Measurements from ENCODE around the gene AQP5. TPM values are rescaled to one million over a fixed set of nuclear protein-coding genes. Genes with fewer than 3 reads are reported as not detected.
"Not testable (repeated sequence)": the region's sequence is repeated elsewhere in the genome, so short reads cannot be mapped to it uniquely, and the experiment has no call there.

The AQP5 gene
- polyA plus RNA-seq, 3 donors from 2014 or later = not detected

DNA sequence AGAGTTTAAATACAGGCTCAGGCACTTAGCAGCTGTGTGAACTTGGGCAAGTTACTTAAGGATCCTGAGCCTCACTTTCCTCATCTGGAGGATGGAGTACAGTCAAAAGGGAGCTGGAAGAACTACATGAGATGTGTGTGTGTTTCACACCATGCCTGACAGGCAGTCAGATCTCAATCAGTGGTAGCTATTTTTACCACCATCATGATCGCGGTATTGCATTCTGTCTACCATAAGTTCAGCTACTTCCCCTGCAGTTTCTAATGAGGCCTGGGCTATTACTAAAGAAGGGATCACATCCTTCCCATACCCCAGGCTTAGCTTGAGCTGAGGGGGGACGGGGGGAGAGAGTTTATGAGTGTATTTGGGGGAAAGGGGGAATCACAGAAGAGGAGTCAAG lies 18.1 kb downstream of the AQP5 start:
- Mint-ChIP-seq H3K4me3 (no peak overlapping the region), H3K9me3 (no peaks in the 10 kb centered on the region), H3K4me1 (no peaks in the 10 kb centered on the region), H3K27ac (no peak overlapping the region), H3K36me3 (peaks cover 0 to 8% (median 0%) of the 10 kb centered on the region in 3 donors), H3K27me3 (ENCODE audit: low read depth in 3 of 3) (no peaks in the 10 kb centered on the region)
- DNase-seq = no peak

DNA sequence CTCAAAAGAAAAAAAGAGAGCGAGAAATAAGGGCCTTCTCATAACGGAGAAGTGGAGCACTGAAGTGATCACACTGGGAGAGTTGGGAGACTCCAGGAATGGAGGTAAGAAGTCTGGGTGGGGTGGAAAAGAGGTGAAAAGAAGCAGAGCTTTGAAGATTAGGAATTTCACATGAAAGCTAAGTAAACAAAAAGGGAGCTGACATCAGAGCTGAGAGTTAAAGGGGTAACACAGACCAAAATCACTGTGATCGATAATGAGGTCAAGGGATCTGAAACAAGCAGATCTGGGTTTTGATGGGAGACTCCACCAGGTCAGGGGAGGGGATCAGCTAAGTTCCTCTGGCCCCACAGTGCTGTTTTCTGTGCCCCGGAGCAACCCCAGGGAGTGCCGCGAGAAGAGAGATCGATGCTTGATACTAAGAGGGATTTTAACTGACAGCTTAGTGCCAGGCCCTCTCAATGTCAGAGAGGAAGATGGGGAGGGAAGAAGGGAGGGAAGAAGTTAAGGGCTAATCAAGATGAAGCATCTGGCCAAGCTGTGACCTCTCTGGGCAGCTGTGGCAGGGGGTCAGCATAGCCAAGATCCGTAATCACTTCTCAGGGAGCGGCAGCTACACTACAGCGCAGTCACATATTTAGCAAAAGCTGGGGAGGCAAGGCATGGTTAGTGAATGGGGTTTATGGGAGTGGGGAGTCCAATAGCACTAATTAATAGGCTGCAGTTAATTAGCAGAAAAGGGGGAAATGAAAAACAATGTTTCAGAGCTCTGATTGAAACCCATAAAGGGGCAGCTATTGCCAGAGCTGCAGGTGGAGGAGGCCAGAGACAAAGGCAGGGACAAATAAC lies 19.1 kb downstream of the AQP5 start:
- DNase-seq = no peak
- Mint-ChIP-seq H3K9me3 (no peaks in the 10 kb centered on the region), H3K36me3 (peaks cover 0 to 10% (median 0%) of the 10 kb centered on the region in 3 donors), H3K27ac (peak overlapping the region in 1 of 6 donors; percentile 46), H3K4me3 (no peak overlapping the region), H3K4me1 (no peaks in the 10 kb centered on the region), H3K27me3 (ENCODE audit: low read depth in 3 of 3) (no peaks in the 10 kb centered on the region)

DNA sequence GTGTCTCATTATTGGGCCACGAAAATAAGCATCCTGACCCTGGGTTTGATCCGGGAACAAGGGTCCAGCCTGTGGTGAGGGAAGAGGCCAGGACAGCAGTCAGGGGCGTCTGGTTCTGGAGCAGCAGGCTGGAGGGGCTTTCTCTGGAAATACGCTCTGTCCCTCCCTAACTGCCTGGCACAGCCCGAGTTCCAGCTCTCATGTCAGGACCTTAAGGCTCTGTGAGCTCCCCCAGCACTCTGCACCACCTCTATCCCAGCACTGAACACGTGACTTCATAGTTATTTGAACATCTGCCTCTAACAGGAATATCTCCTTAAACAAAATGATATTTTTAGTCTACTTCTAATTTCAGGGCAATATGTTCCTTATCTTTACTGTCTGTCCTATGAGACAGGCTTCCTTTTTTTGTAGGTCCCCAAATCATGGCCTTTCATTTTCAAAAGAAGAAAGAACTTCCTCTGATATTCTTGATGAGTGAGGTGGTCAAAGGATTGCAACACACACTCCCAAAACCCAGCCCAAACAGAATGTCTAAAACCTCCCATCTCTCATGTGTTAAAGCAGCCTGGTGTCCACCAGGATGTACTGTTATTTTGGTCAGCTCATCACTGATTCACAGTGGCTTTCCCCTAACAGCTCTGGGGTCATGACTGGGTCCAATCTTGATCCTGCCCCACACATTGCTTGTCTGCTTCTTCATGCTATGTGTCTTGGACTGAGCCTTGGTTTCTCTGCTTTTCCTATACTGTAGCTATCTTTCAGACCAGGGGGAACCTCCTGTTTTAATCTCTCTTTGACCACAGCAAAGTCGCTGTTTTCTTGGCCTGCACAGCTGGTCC lies 20.8 kb downstream of the AQP5 start:
- Mint-ChIP-seq H3K36me3 (peaks cover 3 to 14% (median 4%) of the 10 kb centered on the region in 3 donors), H3K4me1 (no peaks in the 10 kb centered on the region), H3K9me3 (no peaks in the 10 kb centered on the region), H3K4me3 (no peak overlapping the region), H3K27ac (peak overlapping the region in 1 of 6 donors; percentile 64), H3K27me3 (ENCODE audit: low read depth in 3 of 3) (no peaks in the 10 kb centered on the region)
- DNase-seq = no peak

DNA sequence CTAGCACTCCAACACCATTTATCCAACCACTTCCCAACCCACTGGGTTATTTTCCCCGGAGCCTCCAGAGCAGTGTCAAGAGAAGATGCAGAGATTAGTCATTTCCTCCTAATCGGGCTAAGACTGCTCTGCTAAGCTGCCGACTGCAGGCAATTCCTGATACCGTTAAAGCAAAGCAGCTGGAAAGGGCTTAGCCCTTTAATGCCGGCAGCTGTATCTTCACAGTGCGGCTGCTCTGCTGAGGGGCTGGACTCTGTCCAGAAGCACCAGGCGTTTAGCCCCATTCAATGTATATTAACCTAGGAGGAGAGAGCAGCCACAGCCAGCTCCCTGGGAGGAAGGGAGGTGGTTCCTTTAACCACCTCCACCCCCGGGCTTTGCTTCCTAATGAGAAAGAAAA lies 22.2 kb downstream of the AQP5 start:
- no peak for DNase-seq
- Mint-ChIP-seq H3K9me3 (no peaks in the 10 kb centered on the region), H3K4me3 (no peak overlapping the region), H3K27ac (no peak overlapping the region), H3K27me3 (ENCODE audit: low read depth in 3 of 3) (no peaks in the 10 kb centered on the region), H3K4me1 (no peaks in the 10 kb centered on the region), H3K36me3 (peaks cover 3 to 18% (median 7%) of the 10 kb centered on the region in 3 donors)

DNA sequence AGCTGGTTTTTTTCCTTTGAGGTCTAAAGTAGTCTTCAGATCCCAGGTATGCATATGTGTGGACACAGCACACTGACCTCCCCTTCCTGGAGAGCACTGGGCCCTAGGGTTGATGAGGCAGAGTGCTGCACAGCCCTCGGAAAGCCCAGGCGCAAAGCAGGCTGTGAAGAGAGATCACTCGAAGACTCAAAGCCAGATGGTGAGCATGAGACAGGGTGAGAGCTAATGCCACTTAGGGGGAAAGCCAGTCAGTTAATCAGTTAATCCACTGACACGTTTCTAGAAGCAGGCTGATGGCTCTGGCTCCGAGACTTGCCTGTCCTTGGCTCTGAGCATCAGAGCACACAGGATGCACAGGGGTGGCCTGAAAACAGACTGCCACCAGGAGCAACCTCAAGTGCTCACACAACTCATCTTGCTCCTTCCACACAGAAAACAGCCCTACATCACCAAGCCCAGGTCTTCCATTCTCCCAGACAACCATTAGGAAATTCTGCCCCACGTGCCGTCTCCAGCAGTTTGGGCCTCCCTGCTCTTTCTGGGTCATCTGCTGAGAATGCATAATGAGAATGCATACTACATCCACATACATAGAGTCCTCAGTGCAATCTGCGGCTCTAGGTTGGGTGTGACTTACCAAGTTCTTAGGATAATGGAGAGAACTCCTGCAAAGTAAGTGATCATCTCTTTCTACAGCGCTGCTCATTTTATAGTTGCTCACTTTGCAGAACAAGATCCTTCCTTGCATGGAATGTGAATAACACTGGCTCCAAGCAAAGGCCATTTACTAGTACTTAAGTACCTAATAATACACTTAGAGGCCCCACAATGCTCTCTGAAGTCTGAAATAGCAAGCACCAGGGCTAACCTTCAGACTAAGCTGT lies 23.0 kb downstream of the AQP5 start:
- H3K27ac Mint-ChIP-seq = no peak overlapping the region
- no peaks in the 10 kb centered on the region for H3K9me3 Mint-ChIP-seq
- H3K36me3 Mint-ChIP-seq = peaks cover 6 to 19% (median 7%) of the 10 kb centered on the region in 3 donors
- H3K27me3 Mint-ChIP-seq (ENCODE audit: low read depth in 3 of 3) = no peaks in the 10 kb centered on the region
- H3K4me3 Mint-ChIP-seq = no peak overlapping the region
- no peaks in the 10 kb centered on the region for H3K4me1 Mint-ChIP-seq
- DNase-seq = no peak

DNA sequence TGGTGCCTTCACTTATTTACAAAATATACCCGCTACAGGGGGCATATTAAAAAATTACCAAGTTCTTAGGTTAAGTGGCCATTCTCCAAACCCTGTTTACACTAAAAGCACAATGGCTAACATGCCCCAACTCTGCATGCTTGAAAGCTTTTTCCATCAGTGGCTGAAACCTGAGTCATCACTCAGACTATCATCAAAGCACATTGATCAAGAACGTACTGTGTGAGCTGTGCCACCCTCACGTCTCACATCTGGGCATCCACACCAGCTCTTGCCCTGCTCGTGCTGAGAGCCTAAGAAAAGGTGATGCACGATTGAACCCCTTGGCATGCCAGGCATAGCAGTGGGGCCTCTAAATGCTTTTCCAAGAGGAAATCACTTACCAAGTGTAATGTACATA lies 24.3 kb downstream of the AQP5 start:
- no peaks in the 10 kb centered on the region for H3K4me1 Mint-ChIP-seq
- H3K9me3 Mint-ChIP-seq = no peaks in the 10 kb centered on the region
- H3K36me3 Mint-ChIP-seq = peaks cover 7 to 24% (median 9%) of the 10 kb centered on the region in 3 donors
- H3K27me3 Mint-ChIP-seq (ENCODE audit: low read depth in 3 of 3) = no peaks in the 10 kb centered on the region
- H3K4me3 Mint-ChIP-seq = no peak overlapping the region
- H3K27ac Mint-ChIP-seq = no peak overlapping the region
- DNase-seq = no peak

DNA sequence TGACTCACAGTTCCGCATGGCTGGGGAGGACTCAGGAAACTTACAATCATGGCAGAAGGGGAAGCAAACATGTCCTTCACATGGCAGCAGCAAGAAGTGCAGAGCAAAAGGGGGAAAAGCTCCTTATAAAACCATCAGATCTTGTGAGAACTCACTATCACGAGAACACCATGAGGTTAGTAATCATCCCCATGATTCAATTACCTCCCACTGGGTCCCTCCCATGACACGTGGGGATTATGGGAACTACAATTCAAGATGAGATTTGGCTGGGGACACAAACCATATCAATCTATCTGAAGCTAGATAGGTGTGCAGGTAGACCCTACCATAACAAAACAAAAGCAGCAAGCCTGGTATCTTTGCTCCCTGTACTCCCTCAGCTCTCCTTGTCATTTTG lies 24.8 kb downstream of the AQP5 start:
- H3K9me3 Mint-ChIP-seq; H3K27me3 Mint-ChIP-seq (ENCODE audit: low read depth in 3 of 3): not testable (repeated sequence)

DNA sequence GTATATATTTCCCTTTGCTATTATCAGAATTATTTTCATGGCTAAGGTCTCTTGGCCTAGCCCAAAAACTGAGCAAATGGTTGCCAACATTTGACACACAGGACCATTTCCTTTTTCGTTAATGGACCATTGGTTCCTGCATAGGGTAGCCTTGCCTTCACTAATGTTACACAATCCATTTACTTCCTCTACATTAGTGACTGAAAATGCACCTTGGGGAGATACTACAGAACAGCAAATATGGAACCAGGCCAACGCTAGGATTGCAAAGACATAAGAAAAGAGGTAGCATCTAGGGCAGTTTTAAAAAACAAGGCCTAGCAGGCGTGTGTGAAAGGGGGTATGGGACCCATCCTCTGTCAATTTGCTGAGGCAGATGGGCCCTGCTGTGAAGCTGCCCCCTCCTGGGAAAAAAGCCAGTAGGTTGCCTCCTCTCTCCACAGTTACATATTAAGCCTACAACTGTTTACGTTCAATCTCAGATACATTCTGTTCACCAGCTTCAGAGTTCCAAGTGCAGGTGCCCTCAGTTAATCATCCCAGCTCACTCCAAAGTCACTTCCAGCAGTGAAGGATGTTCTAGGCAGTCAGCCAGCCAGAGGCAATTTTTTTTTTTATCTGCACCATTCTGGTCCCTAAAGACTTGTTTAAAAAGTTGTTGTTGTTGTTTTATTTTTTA lies 26.1 kb downstream of the AQP5 start:
- Mint-ChIP-seq H3K27me3 (ENCODE audit: low read depth in 3 of 3) (no peaks in the 10 kb centered on the region), H3K36me3 (peaks cover 8 to 20% (median 9%) of the 10 kb centered on the region in 3 donors), H3K9me3 (no peaks in the 10 kb centered on the region), H3K27ac (peak overlapping the region in 1 of 6 donors; percentile 8), H3K4me3 (no peak overlapping the region), H3K4me1 (no peaks in the 10 kb centered on the region)
- no peak for DNase-seq

More for the DNA sequence above, 24.8 kb downstream of the AQP5 start:
- not testable (repeated sequence) for DNase-seq, H3K4me1 Mint-ChIP-seq, H3K4me3 Mint-ChIP-seq, H3K27ac Mint-ChIP-seq
- peaks cover 7 to 24% (median 9%) of the 10 kb centered on the region in 3 donors for H3K36me3 Mint-ChIP-seq

DNA sequence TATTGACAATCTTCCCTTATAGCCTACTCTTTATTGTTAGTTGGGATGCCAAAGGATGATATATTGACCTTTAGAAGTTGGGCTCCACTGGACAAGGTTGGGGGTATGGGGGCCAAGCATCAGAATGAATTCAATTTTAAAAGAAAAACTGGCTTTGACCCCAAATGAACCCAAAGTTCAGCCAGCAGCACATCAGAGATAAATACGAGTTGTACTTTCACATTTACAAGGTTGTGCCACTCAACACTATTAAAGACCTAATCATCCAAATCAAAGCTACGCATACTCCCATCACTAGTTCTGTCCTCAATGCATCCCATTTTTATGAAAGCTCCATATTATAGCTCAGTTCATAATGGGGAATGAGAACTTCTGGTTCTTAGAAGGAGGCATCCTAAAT lies 27.7 kb downstream of the AQP5 start:
- not testable (repeated sequence) for H3K9me3 Mint-ChIP-seq; H3K4me3 Mint-ChIP-seq; H3K27me3 Mint-ChIP-seq (ENCODE audit: low read depth in 3 of 3); H3K4me1 Mint-ChIP-seq; DNase-seq; H3K27ac Mint-ChIP-seq
- peaks cover 15 to 31% (median 19%) of the 10 kb centered on the region in 3 donors for H3K36me3 Mint-ChIP-seq

DNA sequence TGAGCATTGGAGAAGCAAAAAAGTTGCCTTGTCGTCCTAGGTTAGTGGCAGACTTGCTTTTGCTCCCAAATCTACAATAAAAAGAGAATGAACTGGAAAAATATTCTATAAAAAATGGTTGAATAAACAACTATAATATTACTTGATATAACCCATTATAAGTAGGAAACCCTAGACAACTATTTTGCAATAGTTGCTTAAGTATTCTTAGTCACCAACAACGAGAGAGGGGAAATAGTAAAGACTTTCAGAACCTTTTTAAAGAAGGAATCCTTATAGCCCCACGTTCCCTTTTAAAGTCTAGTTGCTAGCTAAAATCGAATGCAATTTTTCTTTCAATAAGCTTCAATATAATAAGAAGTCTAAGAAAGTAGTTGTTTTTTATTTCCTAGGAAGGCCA lies 28.6 kb downstream of the AQP5 start:
- Mint-ChIP-seq H3K4me3 (no peak overlapping the region), H3K27ac (no peak overlapping the region), H3K9me3 (no peaks in the 10 kb centered on the region), H3K4me1 (no peaks in the 10 kb centered on the region), H3K27me3 (ENCODE audit: low read depth in 3 of 3) (no peaks in the 10 kb centered on the region), H3K36me3 (peaks cover 15 to 34% (median 23%) of the 10 kb centered on the region in 3 donors)
- DNase-seq = no peak

DNA sequence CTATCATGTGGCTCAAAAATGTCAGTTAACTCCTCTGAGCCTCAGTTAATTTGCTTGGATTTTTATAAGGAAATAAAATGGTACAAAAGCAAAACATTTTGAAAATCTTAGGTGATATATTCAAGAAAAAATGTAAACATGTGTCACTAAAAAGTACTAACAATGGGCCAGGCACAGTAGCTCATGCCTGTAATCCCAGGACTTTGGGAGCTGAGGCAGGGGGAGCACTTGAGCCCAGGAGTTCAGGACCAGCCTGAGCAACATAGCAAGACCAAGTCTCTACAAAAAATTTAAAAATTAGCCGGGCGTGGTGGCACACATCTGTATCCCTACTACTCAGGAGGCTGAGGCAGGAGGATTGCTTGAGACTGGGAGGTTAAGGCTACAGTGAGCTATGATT lies 36.8 kb downstream of the AQP5 start:
- DNase-seq = no peak
- H3K4me1 Mint-ChIP-seq = no peaks in the 10 kb centered on the region
- H3K9me3 Mint-ChIP-seq = no peaks in the 10 kb centered on the region
- no peaks in the 10 kb centered on the region for H3K27me3 Mint-ChIP-seq (ENCODE audit: low read depth in 3 of 3)
- peaks cover 9 to 23% (median 21%) of the 10 kb centered on the region in 3 donors for H3K36me3 Mint-ChIP-seq
- no peak overlapping the region for H3K27ac Mint-ChIP-seq
- H3K4me3 Mint-ChIP-seq = no peak overlapping the region

DNA sequence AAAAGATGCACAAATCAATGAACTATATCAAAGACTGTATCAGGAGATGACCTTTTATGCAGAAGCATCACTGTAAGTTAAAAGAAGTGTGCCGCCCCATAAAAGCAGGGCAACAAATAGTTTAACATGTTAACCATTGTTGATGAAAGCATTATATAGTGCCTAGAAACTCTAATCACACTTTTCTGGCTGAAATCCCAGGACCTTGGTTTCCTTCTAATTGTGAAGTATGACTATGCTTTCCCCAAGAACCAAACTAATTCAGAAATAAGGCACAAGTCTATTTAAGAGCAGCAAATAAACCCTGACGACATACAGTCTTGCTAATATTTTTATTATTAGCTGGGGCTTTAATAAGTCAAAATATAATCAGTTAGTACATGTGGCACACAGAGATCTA lies 41.9 kb downstream of the AQP5 start:
- Mint-ChIP-seq H3K4me1 (peaks cover 0 to 6% of the 10 kb centered on the region in 2 donors), H3K27ac (no peak overlapping the region), H3K27me3 (ENCODE audit: low read depth in 3 of 3) (no peaks in the 10 kb centered on the region), H3K9me3 (no peaks in the 10 kb centered on the region), H3K36me3 (peaks cover 0 to 15% (median 7%) of the 10 kb centered on the region in 3 donors), H3K4me3 (no peak overlapping the region)
- DNase-seq = no peak

DNA sequence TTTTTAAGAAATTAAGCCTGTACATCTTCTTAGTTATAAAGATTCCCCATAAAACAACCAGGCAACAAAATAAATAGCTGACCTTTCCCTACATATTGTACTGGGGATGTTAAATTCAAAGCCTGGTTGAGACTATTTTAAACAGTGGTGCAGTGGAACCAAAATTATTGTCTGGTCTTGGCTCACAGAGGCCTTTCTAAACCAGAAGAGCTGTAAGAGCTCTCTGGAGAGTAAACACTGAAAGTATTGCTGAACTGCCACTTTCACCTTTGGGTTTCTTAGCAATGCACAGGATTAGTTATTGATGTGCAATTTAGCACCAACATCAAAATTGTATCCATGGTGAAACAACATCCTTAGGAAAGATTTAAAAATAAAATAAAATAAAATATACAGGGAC lies 43.0 kb downstream of the AQP5 start:
- Mint-ChIP-seq H3K36me3 (peaks cover 3 to 15% (median 7%) of the 10 kb centered on the region in 3 donors), H3K4me1 (peaks cover 0 to 6% of the 10 kb centered on the region in 2 donors), H3K27me3 (ENCODE audit: low read depth in 3 of 3) (no peaks in the 10 kb centered on the region), H3K4me3 (no peak overlapping the region), H3K9me3 (no peaks in the 10 kb centered on the region), H3K27ac (no peak overlapping the region)
- no peak for DNase-seq
